LNCaP clone FGC (cell line): ENCODE measurements around the gene CEBPZ.

Experiments used
- DNase-seq: peaks from one replicate; pipeline ENCODE4 v3.0.0-alpha.2; 2011; ENCODE audit warnings: low read depth
- H3K4me3 ChIP-seq: 2 replicates; pipeline ENCODE4 v1.5.1; 2011; ENCODE audit warnings: mild to moderate bottlenecking, low read depth, low read length, control low read depth
- CTCF ChIP-seq: IDR thresholded peaks from 2 replicates; pipeline ENCODE4 v1.5.1; 2012; ENCODE audit warnings: mild to moderate bottlenecking; ENCODE audit not compliant: control insufficient read depth, insufficient read depth; ENCODE audit errors: extremely low read depth

Gene CEBPZ

DNA sequence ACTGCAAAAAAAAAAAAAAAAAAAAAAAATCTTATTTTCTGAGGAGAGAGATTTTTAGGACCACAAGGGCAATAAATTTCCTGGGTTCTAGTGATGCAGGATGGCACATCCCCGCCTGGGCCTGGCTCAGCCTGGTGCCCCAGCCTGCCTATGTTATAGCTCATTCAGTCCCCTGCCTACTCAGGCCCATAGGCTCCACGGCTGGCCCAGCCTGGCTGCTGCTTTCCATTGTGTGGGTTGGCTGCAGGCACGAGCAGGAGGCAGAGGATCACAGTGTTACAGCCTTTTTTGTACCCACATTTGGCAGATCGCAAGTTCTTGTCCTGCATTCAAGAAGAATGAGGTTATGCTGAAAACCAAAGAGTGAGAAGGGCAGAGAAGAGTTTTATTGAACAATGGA lies 40.1 kb downstream of the CEBPZ start:
- no peak for TF ChIP-seq CTCF
- H3K4me3 ChIP-seq = no peak overlapping the region
- DNase-seq = no peak

- no peak for DNase-seq
- no peak for TF ChIP-seq CTCF
- no peak overlapping the region for H3K4me3 ChIP-seq
Measured at GRCh38 chr2:37190290-37190689, 41.1 kb downstream of the CEBPZ start.

GRCh38 chr2:37189452-37190153 lies 41.8 kb downstream of the CEBPZ start:
- DNase-seq = no peak
- H3K4me3 ChIP-seq = no peak overlapping the region
- TF ChIP-seq CTCF = no peak

DNA sequence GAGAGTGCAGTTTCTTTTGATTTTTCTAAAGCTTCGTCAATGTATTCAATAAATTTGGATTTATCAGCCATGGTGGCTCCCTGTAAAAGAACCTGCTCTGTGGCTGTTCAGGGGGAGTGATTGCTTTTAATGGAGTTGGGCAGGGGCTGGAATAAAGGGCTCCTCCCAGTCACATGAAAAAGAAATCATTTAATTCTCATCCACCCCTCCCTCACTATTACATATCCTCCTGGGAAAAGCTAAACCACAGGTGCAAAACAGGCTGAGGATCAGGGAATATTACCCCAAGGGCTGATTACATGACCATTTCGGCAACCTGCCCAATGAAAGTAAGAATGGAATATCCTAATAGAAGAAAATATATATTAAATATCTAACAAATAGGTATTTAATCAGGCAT lies 42.8 kb downstream of the CEBPZ start, which contains the start of gene SULT6B1:
Gene SULT6B1 (minus strand): TSS at position 101 of the 400 bp plus-strand sequence. CDS start 30 bp downstream, at position 71.
- DNase-seq = no peak
- TF ChIP-seq CTCF = no peak
- H3K4me3 ChIP-seq = no peak within 1 kb of the TSS

DNA sequence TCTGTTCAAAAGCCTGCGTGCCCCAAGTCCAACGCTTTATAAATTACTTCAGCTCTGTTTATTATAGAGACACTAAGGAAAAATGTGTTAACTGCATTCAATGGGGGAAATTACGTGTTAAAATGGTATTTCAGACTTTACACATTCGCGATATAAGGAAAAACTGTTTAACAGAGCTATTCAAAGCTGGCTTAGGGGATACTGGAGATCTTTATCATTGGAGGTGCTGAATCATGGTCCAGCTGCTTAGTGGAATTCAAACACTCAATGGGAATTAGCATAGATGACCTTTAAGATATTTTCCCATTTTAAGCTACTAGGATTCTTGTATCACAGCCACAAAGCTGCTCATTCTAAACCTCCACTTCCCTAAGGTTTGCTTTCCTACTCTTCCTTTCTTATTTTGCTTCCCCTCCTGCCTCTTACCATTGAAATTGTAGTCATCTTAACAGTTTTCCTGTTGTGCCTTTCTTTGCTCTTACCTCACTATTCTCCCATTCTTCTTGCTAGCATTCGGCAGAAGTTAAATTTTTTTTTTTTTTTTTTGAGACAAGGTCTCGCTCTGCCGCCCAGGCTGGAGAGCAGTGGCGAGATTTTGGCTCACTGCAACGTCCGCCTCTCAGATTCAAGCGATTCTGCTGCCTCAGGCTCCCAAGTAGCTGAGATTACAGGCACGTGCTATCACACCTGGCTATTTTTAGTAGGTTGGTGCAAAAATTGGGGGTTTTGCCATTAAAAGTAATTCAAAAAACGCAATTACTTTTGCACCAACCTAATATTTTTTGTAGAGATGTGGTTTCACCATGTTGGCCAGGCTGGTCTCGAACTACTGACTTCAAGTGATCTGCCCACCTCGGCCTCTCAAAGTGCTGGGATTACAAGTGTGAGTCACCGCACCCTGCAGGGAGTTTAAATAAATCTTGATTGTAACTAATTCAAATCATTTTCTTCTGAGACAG lies 49.4 kb downstream of the CEBPZ start:
- no peak for DNase-seq
- no peak for TF ChIP-seq CTCF
- H3K4me3 ChIP-seq = no peak overlapping the region

GRCh38 chr2:37180640-37181039 lies 50.8 kb downstream of the CEBPZ start:
- DNase-seq = no peak
- TF ChIP-seq CTCF = no peak

More at GRCh38 chr2:37180640-37181039, 50.8 kb downstream of the CEBPZ start:
- H3K4me3 ChIP-seq = no peak overlapping the region
